ENCODE results near the gene UGT2B7.
"Not testable (repeated sequence)": the region's sequence is repeated elsewhere in the genome, so short reads cannot be mapped to it uniquely, and the experiment has no call there.

UGT2B7 gene

DNA sequence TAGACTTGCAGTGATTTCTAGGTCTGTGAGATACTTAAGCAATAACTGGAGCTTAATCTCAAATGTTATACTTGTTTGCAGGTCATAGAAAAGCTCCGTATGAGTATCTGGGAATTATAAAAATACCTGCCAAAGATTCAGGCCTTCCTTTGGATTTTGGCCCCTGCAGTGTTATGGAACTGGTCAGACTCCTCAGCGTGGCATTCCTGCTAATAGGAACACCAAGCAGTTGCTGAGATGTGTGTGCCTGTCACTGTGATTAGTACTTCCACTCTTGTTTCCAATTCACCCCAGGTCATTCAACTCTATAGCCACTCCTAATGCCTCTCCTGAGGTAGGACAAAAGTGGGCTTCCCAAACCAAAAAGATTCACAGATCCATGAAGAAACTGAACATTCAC lies 7.8 kb upstream of the UGT2B7 start:
- no peak for DNase-seq (ENCODE audit: low read depth in 2 of 2)

DNA sequence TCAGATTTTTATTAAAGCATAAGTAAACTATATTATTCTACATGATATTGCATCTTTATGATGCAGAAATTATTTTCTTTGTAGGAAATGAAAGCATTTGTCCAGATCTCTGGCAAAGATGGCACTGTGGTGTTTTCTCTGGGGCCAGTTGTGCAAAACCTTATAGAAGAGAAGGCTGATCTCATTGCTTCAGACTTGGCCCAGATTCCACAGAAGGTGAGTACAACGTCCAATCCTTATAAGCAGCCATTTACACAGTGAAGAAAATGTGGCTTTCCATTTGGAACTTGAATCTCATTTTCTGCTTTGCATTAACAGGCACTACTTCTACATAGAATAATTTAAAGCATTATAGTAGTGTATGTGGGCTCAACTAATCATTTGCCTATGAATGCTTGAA lies 6.9 kb upstream of the UGT2B7 start:
- DNase-seq (ENCODE audit: low read depth in 2 of 2) = no peak

DNA sequence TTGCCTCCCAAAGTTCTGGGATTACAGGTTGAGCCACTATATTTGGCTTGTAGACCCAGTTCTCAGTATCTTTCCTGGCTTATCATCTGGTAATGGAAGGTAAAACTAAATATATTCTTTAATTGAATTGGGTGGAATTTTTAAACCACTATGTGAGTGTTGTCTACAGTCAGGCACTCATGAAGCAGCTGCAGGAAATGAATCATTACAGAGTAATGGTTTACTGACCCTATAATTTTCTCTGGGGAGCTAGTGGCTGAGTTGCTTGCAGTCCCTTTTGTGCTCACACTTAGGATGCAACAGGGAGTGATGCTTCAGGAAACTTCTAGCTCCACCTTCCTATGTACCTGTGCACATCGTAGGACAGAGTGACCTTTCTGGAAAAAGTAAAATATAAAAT lies 4.1 kb upstream of the UGT2B7 start:
- peak; percentile 15 to 16 for DNase-seq (ENCODE audit: low read depth in 2 of 2)

DNA sequence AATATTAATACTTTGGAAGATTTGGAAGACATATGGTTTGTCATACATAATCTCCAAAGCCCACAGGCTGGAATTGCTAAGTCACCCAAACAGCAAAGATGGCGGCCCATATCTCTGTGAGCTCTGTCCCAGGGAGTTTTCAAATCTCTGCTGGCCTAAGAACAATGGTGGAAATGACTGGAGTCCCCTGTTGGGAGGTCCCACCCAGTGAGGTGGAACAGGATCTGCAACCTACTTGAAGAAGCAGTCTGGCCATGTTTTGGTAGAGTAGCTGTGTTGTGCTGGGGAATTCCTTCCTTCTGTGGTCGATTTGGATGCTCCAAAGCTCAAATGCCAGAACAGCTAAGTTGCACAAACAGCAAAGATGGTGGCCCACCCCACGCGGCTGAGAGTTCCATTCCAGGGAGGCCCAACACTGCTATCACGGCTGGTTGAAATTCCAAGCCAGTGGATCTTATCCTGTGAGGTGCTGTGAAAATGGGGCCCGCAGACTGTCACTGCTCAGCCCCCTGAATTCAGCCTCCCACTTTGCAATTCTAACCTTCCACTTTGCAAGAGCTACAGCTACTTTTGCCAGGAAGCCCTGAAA lies 3.2 kb upstream of the UGT2B7 start:
- no peak for DNase-seq (ENCODE audit: low read depth in 2 of 2)

DNA sequence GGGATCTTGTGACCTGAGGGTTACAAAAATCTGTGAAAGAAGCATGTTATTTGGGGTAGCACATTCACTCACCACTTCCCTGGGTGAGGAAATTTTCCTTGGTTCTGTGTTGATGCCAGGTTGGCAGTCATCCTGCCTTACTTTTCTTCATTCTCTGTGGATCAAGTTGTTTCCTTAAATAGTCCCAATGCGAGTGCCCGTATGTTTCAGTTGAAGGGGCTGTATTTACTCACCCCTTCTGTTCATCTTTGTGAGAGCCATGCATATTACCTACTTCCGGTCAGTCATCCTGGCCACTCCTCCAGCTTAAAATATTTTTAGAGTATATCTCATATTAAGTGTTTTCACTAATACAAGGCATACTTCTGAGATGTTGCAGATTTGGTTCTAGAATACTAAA lies 2.6 kb upstream of the UGT2B7 start:
- DNase-seq (ENCODE audit: low read depth in 2 of 2) = no peak

DNA sequence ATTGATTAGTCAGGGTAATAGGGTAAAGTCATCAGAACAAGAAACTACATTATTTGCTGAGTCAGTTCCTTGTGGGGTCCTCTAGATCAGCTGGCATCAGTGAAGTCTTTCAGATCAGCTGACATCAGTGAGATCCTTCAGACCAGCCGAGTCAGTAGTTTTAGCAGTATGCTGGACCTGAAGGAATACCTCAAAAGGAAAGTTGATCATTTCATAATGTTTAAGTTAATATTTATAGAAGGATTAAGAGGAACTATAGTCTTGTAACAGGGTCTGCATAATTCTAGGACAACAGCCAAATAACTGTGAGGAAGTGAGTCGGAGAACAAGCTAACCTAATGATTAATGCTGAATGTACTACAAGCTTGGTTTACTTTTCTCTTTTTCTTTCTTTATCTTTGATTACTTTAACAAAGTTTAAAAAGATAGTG lies 958 bp upstream of the UGT2B7 start:
- DNase-seq (ENCODE audit: low read depth in 2 of 2) = peak; percentile 7 to 11

DNA sequence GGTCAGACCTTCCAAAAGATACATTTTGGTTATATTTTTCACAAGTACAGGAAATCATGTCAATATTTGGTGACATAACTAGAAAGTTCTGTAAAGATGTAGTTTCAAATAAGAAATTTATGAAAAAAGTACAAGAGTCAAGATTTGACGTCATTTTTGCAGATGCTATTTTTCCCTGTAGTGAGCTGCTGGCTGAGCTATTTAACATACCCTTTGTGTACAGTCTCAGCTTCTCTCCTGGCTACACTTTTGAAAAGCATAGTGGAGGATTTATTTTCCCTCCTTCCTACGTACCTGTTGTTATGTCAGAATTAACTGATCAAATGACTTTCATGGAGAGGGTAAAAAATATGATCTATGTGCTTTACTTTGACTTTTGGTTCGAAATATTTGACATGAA lies 536 bp downstream of the UGT2B7 start:
- no peak for DNase-seq (ENCODE audit: low read depth in 2 of 2)

DNA sequence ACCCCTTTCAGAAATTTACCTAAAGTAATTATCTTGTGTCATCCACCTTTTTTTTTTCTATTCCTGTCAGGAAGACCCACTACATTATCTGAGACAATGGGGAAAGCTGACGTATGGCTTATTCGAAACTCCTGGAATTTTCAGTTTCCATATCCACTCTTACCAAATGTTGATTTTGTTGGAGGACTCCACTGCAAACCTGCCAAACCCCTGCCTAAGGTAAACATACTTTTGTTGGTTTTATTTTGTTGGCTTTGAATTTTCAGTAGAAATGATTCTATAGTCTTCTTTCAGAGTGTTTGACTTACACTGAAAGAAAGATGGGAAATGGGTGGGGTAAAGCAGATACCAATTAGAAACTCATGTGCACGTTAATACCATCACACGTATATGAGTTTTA lies 2.2 kb downstream of the UGT2B7 start:
- no peak for DNase-seq (ENCODE audit: low read depth in 2 of 2)

DNA sequence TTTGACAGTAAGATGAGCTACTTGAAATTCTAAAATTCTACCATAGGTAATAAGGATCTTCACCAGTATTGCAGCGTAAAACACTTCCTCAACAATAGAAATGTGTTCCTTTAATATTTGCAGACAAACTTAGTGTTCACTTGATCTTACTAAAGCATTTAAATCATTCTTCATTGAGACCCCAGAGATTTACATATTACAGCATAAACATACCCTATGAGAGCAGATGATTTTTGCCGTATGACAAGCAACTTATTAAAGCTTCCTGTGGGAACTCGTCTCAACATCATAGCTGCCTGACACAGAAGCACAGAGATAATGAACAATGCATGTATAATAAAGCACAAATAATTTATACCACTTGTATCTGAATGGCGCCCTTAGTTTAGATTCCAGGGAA lies 3.6 kb downstream of the UGT2B7 start:
- DNase-seq (ENCODE audit: low read depth in 2 of 2) = no peak

DNA sequence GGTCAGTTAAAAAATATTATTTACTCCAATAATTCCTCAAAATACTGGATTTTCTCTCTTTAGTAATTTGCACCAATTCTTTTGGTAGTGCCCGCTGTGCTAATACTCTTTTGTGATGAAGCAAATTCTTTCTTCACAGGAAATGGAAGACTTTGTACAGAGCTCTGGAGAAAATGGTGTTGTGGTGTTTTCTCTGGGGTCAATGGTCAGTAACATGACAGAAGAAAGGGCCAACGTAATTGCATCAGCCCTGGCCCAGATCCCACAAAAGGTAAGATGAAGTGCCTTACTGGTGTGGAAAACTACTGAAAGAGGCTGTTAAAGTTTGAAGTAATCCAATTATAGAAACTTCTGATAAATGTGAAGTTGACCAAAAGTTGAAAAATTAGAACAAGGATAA lies 6.4 kb downstream of the UGT2B7 start:
- not testable (repeated sequence) for DNase-seq (ENCODE audit: low read depth in 2 of 2)

DNA sequence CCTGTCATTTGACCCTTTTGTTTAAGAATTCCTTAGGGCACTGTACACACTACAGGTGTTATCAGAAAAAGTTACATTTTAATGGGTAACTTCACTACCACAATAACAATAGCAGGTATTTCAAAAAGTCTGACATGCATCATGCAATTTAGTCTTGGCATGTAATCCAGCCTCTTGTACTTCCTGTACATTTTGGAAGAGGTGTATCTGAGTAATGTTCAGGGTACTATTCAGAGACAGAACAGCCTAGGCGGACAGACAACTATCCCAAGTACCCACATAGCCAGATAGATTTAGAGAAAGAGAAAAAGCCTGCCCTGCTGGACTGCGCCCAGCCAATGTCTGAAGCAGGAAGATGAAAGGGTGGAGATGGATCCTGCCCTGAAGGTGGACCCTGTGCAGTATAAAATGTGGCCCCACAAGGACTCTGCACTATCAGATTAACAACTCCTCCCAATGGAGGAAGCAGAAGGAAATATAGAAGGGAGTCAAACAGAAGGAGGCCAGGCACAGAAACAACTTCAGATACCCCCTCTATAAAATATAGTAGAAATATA lies 8.5 kb downstream of the UGT2B7 start:
- DNase-seq (ENCODE audit: low read depth in 2 of 2) = no peak

DNA sequence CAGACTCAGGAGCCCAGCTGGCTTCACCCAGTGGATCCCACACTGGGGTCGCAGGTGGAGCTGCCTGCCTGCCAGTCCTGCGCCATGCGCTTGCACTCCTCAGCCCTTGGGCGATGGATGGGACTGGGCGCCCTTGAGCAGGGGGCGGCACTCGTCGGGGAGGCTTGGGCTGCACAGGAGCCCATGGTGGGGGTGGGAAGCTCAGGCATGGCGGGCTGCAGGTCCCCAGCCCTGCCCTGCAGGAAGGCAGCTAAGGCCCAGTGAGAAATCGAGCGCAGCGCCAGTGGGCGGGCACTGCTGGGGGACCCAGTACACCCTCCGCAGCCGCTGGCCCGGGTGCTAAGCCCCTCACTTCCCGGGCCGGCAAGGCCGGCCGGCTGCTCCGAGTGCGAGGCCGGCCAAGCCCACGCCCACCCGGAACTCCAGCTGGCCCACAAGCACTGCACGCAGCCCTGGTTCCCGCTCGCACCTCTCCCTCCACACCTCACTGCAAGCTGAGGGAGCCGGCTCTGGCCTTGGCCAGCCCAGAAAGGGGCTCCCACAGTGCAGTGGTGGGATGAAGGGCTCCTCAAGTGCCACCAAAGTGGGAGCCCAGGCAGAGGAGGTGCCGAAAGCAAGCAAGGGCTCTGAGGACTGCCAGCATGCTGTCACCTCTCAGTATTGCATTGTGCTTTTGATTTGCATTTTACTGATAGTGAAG lies 19.0 kb downstream of the UGT2B7 start:
- DNase-seq (ENCODE audit: low read depth in 2 of 2) = not testable (repeated sequence)

DNA sequence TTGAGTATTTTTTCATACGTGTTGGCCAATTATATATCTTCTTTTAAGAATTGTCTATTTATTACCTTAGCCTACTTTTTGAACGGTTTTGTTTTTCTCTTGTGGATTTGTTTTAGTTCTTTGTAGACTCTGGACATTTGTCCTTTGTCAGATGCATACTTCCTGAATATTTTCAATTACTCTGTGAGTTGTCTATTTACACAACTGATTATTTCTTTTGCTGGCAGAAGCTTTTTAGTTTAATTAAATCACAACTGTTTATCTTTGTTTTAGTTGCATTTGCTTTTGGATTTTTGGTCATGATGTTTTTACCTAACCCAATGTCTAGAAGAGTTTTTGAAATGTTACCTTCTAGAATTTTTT lies 19.6 kb downstream of the UGT2B7 start:
- no peak for DNase-seq (ENCODE audit: low read depth in 2 of 2)

DNA sequence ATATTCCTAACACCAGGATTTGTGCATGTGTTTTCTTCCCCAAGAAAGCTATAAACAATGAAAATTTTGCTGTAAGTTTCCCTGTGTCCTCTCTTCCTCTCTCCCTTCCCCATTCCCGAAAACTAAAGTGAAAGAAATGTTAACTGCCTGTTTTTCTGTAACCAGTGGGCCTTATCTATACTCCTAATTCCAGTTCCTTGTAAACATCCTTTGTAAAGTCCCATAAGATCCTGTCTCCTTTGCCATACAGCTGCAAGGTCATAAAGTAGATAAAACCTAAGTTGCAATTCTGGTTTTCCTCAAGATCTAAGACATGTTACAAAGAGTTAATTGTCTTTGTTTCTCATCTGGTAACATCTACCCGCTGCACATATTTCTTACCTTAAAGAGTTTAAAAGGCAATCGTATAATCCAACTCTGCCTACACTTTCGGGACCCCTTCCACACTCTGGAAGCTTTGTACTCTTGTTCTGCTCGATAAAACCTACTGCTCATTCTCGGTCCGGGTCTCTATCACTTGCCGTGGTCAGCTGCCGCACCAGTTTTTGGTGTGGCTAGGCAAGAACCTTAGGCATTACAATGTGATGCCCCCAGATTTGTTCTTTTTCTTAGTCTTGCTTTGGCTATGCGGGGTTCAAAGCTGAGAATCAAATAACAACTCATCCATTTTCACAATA lies 20.5 kb downstream of the UGT2B7 start:
- DNase-seq (ENCODE audit: low read depth in 2 of 2) = no peak

DNA sequence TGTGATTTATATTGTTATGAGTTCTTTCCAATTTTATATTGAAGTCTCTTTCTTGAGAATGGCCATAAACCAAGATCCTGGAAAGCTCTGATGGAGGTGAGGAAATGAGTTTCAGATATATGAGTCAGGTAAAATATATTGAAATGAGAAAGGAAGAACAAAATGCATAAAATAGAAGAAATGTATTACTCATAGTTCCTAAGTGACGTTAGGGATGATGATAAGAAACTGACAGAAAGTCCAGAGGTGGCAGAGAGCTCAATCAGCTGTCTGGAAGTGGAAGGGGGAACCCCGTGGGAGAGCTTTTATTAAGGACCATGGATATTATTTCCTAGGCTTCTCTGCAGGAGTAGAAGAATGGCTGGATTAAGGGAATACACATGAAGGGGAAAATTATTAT lies 24.6 kb downstream of the UGT2B7 start:
- no peak for DNase-seq (ENCODE audit: low read depth in 2 of 2)

DNA sequence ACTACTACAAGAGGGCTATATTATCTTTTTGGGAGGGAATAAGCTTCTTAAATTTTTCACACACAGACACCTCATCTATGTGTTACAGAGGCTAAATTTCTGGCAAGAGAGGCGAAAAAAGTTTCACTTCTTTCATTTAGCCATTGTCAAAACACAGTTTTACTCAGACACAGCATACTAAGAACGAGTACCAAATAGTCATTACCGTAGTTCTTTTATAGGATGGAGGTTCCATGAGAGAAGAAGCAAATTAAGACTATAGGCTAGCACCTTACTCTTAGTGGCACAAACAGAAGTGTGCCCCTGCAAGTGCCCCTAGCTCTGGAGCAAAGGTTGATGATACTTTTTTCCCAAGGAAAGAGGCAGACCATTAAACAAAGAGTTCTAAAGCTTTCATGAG lies 26.2 kb downstream of the UGT2B7 start:
- no peak for DNase-seq (ENCODE audit: low read depth in 2 of 2)

DNA sequence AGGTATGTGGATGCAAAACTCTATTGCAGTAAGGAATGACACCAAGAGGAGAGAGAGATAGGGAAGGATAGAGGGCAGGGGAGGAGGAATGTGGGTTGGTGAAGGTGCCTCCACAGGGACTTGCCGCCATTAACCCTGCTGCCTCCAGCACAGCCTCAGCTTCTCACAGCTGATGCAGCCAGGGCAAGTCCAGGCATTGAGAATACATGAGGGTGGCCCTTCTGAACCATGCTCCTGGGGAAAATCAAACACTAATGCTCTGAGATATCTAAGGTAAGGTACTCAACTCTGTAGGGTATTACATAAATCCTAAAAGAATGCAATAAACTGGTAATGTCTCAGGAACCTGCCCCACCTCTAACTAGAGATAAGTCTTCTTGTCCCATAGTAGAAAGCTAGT lies 28.7 kb downstream of the UGT2B7 start:
- DNase-seq (ENCODE audit: low read depth in 2 of 2) = no peak

DNA sequence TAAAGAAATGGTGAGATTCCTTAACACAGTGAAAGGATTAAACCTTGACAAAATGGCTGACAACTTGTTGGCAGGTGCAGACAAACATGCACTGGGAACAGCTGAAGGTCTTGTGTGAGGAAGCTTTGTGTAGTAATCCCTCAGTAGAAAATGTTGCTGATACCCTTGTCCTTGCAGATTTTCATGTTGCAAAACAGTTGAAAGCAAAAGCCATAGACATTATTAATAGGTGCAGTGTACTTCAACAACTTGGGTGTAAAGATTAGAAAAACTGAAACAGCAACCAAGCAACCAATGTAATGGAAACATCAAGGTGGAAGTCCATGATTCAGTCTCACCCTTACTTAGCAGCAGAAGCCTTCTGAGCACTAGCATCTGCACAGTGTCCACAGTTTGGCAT lies 29.8 kb downstream of the UGT2B7 start:
- no peak for DNase-seq (ENCODE audit: low read depth in 2 of 2)

DNA sequence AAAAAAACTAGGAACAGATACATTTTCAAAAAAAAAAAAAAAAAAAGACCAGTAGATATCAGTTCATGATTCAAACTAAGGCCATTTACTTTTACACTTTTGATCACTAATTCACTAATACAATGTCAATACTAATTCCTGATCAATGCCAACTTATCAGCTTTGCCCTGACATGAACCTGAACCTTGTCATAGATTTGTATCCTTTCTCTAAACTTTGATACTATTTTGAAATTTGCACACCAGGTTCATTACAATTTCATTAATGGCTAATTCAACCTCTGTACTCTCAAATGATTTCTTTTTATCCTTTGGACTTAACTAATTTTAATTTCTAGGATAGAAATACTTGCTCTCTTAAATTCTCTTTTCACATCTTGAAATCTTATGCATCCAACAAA lies 37.7 kb downstream of the UGT2B7 start:
- DNase-seq (ENCODE audit: low read depth in 2 of 2) = no peak

DNA sequence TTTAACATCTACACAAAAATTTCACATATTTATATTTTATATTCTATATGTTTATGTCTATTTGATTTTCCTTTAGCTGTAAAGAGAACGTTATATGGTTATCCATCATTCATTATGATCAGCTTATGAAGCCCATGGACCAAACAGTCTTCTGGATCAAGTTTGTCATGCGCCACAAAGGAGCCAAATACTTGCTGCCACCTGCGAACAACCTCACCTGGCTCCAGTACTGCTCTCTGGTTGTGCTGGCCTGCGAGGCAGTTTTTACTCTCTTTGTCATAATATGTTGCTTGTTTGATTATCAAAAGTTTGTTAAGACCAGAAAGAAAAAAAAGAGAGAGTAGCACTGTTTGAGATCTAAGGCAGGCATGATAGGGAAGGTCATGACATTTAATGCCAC lies 38.2 kb downstream of the UGT2B7 start:
- DNase-seq (ENCODE audit: low read depth in 2 of 2) = no peak

DNA sequence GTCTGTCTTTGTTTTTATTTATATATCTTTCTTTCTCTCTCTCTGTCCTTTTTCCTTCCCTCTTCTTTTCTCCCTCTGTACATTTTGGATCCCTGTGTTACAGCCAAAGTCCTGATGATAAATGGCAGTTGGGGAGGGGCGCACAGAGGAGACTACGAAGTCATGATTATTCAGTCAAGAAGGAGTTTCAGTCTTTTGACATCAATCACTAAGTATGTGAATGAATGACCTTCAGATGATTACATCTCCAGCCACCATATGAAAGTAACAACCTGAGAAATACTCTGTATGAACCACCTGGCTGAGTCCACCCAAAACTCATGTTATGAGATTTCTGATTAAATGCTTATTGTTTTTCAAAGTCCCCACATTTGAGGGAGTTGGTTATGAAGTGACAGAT lies 45.0 kb downstream of the UGT2B7 start:
- DNase-seq (ENCODE audit: low read depth in 2 of 2) = no peak

DNA sequence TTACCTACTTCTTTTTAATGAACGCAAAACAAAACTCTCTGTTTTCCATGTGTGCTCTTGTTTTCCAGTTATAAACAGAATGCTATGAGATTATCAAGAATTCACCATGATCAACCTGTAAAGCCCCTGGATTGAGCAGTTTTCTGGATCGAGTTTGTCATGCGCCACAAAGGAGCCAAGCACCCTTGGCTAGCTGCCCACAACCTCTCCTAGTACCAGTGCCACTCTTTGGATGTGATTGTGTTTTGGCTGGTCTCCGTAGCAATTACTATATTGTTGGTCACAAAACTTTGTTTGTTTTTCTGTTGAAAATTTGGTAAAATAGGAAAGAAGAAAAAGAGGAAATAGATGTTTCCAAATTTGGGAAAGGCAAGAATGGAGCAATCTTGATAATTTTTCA lies 51.1 kb downstream of the UGT2B7 start:
- no peak for DNase-seq (ENCODE audit: low read depth in 2 of 2)

DNA sequence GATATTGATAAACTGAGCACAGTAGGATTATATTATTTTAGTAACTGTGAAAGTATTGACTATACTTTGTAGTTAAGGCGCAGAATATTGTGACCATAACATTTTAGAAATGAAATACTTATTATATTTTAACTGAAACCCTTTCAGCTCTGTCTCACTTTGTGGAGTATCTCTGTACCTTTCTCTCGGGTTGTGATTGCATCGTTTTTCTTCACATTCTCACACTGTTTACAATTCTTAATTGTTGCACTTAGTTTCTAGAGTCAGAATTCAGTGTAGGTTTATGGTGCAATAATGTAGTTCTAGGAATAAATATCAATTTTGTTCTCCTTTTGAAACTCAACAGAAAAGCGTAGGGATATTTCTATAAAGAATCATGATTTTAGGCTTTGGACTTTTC lies 57.7 kb downstream of the UGT2B7 start:
- DNase-seq (ENCODE audit: low read depth in 2 of 2) = no peak

Measured in fibroblast of skin of left quadriceps (primary cell).